Central memory CD4-positive, alpha-beta T cell (primary cell): ENCODE measurements around the gene BMERB1.
"Not testable (repeated sequence)": the region's sequence is repeated elsewhere in the genome, so short reads cannot be mapped to it uniquely, and the experiment has no call there.

Source experiments
- DNase-seq: peaks from one replicate; pipeline ENCODE4 v3.0.0; 2022

The BMERB1 gene

DNA sequence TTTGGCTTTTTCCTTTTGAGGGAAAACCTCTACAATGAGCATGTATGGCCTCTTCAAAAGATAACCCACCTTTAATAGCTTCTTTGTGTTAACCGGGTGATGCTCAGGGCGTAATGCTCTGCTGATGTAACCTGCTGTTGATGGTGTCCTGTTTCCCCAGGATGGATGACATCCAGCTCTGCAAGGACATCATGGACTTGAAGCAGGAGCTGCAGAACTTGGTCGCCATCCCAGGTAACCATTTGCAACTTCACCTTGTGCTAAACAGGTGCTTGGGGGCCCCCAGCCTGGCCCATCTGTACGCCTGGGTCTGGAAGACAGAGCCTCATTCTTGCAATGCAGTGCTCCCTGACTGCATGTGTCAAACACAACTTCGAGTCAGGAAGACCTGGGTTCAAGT lies 133.4 kb downstream of the BMERB1 start:
- no peak for DNase-seq

DNA sequence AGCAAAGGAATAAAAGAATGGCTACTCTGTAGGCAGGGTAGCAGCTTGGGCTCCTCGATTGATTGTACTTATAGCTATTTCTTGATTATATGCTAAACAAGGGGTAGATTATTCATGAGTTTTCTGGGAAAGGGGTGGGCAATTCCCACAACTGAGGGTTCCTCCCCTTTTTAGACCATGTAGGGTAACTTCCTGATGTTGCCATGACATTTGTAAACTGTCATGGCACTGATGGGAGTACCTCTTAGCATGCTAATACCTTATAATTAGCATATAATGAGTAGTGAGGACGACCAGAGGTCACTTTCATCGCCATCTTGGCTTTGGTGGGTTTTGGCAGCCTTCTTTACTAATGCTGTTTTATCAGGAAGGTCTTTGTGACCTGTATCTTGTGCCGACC lies 136.3 kb downstream of the BMERB1 start:
- not testable (repeated sequence) for DNase-seq

DNA sequence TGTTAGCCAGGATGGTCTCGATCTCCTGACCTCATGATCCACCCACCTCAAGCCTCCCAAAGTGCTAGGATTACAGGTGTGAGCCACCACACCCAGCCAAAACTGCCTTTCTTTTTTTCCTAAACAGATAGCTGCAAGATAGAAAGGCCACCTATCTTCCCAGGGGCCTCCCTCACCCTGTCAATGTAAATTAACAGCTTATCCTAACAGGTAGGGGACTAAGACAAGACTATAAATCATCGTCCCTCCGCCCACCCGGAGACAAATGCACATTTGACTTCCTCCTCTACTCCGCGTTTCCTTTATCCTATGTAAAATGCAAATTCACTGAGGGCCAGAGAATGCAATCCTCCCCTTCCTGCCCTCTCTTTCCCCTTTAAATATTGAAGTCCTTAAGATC lies 137.2 kb downstream of the BMERB1 start:
- DNase-seq, result no peak

DNA sequence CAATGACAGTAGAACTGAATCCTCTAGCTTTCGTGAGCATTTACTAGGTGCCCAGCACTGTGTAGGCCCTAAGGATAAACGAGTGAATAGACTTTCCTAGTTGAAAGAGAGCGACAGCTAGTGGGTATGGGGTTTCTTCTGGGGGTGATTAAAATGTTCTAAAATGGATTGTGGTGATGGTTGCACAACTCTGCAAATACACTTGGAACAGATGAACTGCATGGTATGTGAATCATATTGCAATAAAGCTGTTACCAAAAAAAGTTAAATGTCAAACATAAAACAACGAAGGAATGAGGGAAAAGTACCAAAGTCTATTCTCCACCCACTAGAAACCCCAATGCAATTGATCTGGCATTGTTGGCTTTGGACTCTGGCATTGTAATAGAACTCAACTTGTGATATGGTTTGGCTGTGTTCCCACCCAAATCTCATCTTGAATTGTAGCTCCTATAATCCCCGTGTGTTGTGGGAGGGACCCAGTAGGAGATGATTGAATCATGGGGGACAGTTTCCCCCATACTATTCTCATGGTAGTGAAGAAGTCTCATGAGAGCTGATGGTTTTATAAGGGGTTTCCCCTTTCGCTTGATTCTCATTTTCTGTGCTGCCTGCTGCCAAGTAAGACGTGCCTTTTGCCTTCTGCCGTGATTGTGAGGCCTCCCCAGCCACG lies 138.1 kb downstream of the BMERB1 start:
- DNase-seq, result no peak

DNA sequence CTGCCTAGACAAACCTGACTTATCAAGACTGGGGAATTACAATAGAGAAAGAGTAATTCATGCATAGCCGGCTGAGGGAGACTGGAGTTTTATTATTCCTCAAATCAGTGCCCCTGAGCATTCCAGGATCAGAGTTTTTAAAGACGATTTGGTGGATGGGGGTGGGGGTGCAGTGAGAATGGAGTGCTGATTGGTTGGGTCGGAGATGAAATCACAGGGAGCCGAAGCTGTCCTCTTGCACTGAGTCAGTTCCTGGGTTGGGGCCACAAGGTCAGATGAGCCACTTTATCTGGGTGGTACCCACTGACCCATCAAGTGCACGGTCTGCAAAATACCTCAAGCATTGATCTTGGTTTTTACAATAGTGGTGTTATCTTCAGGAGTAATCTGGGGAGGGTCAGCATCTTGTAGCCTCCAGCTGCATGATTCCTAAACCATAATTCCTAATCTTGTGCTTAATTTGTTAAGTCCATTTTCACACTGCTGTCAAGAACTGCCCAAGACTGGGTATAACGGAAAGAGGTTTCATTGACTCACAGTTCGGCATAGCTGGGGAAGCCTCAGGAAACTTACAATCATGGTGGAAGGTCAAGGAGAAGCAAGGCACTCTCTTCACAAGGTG lies 139.0 kb downstream of the BMERB1 start:
- DNase-seq, result no peak

DNA sequence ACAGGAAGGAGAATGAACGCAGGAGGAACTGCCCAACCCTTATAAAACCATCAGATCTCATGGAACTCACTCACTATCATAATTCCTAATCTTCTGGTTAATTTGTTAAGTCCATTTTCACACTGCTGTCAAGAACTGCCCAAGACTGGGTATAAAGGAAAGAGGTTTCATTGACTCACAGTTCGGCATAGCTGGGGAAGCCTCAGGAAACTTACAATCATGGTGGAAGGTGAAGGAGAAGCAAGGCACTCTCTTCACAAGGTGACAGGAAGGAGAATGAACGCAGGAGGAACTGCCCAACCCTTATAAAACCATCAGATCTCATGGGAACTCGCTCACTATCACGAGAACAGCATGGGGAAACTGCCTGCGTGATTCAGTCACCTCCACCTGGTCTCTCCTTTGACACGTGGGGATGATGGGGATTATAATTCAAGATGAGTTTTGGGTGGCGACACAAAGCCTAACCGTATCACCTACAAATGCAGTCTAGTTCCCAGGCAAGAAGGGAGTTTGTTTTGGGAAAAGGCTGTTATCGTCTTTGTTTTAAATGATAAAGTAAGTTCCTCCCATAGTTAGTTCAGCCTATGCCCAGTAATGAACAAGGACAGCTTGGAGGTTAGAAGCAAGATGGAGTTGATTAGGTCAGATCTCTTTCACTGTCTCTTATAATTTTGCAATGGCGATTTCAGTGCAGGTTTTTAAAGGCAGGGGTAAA lies 139.7 kb downstream of the BMERB1 start:
- DNase-seq, result not testable (repeated sequence)

DNA sequence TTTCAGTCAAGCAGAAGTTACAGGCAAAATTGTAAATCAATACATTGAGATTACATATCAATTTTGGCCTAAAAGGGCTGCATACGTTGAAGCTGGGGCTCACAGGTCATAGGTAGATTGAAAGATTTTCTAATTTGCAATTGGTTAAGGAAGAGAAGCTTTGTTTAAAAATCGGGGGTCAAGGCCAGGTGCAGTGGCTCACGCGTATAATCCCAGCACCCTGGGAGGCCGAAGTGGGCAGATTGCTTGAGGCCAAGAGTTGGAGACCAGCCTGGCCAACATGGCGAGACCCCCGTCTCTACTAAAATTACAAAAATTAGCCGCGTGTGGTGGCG lies 140.2 kb downstream of the BMERB1 start:
- DNase-seq, result no peak

DNA sequence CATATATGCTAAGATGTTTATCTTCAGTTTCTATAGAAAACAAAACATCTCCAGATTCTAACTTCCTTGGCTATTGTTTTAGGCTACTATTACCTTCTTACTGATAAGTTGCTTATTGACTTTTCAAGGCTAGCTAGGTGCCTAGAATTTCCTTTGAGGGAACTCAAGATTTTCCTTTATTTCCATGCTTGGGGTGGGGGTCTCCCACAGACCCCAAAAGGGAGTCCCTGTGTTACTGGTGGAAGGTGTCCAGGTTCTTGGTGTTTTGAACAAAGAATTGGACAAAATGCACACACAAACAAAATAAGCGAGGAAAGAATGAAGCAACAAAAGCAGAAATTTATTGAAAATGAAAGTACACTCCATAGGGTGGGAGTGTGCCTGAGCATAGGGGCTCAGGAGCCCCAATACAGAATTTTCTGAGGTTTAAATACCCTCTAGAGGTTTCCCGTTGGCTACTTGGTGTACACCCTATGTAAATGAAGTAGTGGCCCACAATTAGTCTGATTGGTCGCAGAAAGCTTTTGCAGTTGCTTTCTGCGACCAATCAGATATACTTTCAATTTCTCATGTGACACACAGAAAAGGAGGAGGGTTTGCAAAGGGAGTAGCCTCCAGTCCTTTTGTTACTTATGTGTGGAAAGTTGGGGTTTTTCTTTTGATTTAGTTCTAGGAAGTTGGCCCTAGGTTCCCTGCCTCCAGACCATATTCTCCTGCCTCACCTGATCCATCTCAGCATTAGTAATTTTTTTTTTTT lies 141.1 kb downstream of the BMERB1 start:
- no peak for DNase-seq

DNA sequence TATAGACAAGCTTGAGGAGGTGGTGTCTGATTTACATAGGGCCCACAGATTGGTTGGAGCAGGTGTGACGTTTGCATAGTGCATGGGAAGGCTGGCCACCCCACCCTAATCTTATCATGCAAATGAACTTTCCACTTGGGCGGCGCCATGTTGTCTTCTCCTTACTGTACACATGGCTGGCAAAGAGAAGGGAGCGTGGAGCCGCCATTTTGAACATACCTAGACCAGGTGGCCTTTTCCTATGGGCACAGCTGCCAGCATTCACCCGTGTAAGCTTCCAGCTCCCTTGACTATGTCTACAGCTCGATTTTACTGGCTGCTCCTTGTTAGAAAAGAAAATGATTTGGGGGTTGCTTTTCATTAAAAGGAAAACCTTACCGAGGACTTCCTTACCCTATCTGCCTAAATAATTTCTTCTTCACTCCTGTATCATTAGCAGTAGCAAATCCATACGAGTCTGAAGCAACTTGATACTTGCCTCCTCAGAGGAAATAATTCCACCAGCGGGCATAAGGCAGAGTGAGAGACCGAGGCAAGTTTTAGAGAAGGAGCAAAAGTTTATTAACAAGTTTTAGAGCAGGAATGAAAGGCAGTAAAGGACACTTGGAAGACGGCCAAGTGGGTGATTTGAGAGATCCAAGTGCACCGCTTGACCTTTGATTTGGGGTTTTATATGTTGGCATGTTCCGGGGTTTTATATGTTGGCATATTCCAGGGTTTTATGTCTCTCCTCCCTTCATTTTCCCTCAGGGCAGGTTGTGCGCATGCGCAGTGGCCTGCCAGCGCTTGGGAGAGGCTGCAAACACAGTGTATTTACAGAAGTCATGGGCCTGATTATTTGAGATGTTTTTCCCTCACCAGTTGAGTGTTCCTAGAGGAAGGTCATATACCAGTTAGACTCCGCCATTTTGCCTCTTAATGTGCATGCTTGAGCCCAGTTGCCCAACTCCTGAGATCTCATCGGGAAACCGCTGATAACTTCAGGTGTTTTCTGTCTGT lies 142.9 kb downstream of the BMERB1 start:
- DNase-seq, result no peak

DNA sequence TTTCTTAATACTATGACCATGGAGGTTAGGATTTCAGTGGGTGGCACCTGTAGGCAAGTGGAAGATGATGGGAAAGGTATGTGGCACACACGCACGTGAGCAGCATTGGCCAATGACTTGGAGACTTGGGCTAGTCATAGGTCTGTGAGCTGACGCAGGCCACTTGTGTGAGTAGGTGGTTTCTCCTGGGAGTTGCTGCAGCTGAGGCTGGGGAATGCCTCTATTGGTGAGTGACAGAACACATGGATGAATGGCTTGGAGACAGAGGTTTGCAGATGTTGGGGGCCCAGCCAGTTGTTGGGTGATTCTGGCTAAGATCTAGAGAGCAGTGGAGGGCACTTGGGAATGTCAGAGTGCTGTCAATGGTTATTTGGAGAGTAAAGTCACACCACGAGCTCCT lies 144.4 kb downstream of the BMERB1 start:
- DNase-seq, result no peak

DNA sequence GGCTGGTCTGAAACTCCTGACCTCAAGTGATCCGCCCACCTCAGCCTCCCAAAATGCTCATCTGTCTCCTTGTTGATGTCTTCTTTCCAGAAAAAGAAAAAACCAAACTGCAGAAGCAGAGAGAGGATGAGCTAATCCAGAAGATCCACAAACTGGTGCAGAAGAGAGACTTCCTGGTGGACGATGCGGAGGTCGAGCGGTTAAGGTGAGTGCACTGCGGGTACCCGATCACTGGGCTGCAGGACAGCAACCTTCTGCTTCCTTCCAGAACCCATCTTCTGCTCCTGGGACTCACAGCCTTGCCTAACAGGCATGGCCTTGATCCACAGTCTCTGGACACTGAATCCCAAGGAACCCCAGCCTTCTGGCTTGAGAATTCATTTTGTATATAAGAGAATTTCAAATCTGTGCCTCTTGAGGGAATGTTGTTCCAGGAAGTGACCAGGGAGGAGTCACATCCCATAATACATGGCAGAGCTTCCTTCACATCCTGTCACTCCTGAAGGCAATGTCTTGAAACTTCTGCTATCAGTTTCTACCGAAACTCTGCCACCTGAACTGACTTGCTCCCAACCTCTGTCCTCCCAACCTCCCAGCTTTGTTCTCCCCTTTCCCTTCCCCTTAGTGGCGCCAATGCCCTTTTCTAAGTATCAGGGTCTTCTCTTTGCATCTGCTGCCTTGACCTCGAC lies 146.9 kb downstream of the BMERB1 start:
- DNase-seq, result no peak

DNA sequence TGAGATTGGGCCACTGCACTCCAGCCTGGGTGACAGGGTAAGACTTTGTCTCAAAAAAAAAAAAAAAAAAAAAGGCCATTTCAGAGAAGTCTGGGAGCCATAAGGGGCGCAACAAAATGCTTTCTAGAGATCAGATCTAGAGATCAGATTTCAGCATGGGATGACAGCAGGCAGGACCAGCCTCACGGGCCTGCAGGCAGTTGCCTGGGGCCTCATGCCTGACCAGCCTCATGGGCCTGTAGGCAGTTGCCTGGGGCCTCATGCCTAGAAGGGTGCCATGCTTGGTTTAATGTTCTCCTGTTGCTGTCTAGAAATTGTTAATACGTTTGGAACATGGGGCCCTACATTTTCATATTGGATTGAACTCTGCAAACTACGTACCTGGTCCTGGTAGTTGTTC lies 149.1 kb downstream of the BMERB1 start:
- DNase-seq, result no peak

DNA sequence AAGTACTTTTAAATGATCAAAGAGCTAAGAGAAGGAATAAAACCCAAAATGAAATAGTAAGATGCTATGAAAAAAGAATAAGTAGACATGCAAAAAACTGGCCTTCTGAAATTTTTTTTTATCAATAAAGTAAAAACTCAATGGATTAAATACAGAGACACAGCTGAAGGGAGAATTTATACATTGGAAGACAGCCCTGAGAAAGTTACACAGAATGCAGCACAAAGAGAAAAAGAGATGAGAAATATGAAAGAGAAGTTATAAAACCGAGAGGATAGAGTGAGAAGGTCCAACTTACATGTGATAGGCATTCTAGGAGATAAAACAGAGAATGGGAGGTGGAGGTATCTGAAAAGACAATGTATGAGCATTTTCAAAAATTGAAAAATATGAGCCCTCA lies 151.6 kb downstream of the BMERB1 start:
- DNase-seq, result no peak

DNA sequence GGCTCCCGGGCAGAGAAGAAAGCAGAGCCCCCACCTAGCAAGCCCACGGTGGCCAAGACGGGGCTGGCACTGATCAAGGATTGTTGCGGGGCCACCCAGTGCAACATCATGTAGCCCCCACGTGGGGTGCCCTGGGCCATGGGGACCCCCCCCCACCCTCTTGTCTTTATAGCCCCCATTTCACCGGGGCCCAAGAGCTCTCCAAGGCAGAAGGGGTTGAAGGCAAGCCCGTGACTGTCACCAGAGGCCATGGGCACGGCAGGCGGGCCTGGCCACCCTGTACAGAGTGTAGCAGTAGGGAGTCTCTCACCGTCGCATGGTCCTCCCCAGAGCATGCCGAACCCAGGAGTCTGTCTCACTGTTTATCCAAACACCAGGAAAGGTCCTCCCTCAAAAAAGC lies 152.3 kb downstream of the BMERB1 start:
- DNase-seq, result no peak

DNA sequence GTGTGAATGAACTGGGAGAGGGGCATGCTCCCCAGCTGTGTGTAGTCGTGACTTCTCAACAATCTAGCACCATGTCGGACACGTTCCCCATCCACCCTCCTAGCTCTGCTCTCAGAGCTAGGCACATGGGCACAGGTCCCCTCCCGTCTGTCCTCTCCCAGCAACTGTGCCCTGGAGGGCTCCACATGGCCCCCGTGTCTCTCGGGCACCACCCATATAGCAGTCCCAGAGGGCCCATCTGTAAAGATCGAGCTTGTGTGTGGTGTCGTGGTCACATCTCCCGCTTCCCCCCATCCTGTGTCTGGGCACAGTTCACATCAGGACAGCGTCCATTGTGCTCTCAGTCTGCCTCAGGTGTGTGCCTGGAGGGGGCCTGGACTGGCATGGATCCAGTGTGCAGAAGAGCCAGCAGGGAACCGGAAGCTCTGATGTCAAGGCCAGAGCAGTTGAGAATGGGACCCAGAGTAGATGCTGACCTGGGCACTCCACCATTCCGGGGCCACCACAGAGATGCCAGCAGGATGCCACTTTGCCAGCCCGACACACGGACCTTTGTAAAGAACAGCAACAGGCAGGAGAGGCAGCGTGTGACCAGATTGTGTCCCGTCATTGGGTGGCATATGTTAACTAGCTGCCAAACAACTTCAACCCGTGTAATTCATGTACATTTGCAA lies 152.9 kb downstream of the BMERB1 start:
- DNase-seq, result no peak

DNA sequence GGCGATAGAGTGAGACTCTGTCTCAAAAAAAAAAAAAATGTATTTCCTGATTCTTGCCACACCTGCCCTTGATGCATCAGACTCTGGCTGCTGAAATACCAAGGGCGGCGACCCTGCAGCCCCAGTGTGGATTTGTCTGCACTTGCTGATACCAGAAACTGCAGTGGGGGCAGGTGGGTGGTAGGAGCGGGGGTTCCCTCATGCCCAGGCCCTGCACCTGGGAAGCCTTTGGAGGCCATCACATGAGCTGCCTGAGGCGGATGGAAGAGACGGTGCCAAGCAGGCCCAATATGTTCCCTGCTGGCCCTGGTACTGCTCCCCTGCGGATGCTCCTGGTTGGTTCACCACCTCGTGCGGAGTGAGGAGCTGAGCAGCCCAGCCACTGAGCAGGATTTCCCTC lies 157.9 kb downstream of the BMERB1 start:
- DNase-seq, result peak; percentile 3

DNA sequence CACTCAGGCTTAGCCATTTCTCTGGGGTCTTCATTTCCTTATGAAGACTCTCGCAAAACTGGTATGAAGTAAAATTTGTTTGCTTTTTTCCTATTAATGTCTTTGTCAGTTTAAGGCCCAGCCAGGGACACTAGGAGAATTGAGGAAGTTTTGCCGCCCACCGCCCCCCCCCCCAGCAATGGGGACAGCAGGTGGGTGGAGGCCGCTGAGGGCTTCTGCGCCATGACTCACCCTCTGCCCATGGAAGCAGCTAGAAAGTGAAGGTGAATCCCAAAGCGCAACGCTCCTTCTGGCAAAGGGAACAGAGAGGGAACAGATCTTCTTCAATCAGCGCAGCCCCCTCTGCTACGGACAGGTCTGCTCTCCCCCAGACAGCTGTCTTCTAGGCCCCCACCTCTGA lies 158.8 kb downstream of the BMERB1 start:
- DNase-seq, result no peak

DNA sequence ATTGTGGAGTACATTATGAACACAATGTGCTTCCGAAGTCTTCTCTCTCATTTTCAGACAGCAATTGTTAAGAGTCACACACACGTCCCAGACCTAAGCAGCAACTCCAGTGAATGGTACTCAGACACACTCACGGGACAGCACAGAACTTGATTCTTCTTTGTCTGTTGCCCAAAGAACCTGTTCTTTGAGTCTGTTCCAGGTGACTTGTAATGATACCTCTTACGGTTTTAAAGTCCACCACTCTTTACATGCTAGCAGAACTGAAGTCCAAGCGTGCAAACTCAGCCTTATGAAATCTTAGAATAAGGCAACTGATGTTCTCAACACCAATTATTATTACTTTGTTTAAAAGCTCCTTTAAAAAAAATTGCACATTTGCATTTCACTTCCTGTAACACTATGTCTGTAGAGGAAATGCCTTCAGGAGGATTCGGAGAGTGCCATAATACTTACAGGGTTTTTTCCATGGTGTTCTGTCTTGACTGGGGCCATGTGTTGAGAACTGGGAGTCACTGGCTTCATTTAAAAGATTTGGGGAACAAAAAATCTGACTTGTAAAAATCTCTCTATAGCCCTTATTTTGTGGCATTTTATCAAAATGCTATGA lies 160.4 kb downstream of the BMERB1 start:
- no peak for DNase-seq

DNA sequence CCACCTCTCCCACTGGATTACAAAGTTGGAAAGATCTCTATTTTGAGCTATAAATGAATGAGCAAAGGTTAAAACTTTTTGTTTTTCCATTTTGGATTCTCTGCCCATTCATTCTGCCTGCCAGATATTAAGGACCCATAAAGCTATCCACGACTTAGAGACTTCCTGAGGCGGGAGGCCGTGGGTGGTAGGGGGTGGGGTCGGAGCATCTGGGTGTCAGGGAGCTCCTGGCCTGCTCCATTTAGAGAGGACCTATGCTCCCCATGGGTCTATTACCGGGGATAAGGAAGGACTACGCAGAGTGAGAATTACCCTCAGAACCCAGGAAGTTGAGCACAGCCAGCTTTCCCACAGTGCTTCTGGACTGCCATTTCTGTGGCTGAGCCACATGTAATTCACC lies 162.7 kb downstream of the BMERB1 start:
- DNase-seq, result no peak

DNA sequence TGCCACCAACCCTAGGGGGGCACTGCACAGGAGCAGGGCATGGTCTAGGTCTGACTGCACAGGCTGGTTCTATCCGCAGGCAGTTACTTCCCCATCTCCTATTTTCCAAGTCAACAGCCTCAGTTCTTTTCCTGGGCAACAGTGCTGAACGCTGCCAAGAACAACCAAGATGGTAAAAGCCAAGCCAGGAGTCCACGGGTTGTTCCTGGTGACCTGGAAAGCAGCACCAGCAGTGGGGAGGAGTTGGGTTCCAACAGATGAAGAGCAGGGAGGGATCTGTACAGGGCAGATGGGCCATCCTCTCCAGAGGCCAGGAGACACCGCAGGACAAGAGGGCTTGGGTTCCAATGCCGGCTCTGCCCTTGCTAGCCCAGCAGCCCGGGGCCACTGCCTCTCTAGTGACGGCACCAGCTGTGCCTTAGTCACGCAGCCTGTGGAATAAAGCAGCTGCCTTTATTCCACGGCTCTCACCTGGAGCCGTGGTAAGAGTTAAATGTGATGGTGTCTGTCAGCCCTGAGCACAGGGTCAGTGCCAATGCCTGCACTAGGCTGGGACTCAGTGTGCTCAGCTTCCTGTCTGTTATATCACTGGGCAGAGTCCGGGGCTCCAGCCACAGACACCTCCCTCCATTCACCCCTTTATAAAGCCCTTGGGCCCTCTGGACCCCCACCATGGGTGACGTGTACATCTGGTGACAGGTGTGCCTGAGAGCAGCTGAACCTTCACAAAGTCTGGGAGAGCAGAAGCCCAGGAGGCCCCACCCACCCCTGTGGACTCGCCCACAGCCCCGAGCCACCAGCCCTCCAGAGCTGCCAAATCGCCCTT lies 163.6 kb downstream of the BMERB1 start:
- DNase-seq, result no peak
